Measurements from ENCODE around the gene CCDC187.

DNA sequence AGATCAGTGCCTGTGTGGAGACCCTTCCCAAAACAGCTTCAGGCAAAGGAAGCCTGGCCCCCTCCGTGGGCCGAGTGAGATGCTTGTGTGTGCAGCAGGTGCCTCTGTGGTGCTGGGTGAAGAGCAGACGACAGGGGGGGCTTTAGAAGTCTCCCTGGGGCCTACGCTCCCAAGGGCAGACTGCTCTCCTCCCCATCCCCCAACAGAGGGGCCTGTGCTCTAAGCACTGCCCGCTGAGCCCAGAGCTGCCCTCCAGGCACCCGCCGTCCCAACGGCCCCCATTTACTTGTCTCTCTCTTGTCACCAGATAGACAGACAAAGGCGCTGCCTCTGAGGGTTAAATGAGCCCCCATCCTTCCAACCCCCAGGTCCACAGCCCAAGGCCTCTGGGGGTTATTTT is 96.3 kb downstream of the CCDC187 start:
- TF ChIP-seq, protein P1, sequence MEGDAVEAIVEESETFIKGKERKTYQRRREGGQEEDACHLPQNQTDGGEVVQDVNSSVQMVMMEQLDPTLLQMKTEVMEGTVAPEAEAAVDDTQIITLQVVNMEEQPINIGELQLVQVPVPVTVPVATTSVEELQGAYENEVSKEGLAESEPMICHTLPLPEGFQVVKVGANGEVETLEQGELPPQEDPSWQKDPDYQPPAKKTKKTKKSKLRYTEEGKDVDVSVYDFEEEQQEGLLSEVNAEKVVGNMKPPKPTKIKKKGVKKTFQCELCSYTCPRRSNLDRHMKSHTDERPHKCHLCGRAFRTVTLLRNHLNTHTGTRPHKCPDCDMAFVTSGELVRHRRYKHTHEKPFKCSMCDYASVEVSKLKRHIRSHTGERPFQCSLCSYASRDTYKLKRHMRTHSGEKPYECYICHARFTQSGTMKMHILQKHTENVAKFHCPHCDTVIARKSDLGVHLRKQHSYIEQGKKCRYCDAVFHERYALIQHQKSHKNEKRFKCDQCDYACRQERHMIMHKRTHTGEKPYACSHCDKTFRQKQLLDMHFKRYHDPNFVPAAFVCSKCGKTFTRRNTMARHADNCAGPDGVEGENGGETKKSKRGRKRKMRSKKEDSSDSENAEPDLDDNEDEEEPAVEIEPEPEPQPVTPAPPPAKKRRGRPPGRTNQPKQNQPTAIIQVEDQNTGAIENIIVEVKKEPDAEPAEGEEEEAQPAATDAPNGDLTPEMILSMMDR (IDR thresholded peaks at IDR 0.05) = no peak
- no peak for TF ChIP-seq POLR2A (IDR thresholded peaks at IDR 0.05)

Data from body of pancreas (tissue), 4 donors.